Panc1 (cell line): ENCODE results near the gene B2M.

ENCODE experiments used
- POLR2AphosphoS5 ChIP-seq: IDR thresholded peaks from 2 replicates; pipeline ENCODE4 v1.6.1; 2012; ENCODE audit warnings: mild to moderate bottlenecking, low read depth, low read length, moderate library complexity
- TCF7L2 ChIP-seq: IDR thresholded peaks from 2 replicates; pipeline ENCODE4 v1.6.1; 2011; ENCODE audit warnings: mild to moderate bottlenecking, low read depth, low read length, inconsistent platforms
- TF ChIP-seq, protein P1 (sequence below): fragments of 450-650 bp; IDR thresholded peaks from 2 replicates; pipeline ENCODE4 v1.5.1; 2017; ENCODE audit warnings: mild to moderate bottlenecking
- TF ChIP-seq, protein P2 (sequence below), 2 experiments: IDR thresholded peaks; 2 replicates each; pipeline ENCODE4 v1.6.1; 2011 to 2012; ENCODE audit warnings: low read depth in 2 of 2, control low read depth in 1 of 2, low read length in 1 of 2, mild to moderate bottlenecking in 1 of 2, moderate library complexity in 1 of 2; ENCODE audit not compliant: insufficient read depth in 1 of 2

DNA sequence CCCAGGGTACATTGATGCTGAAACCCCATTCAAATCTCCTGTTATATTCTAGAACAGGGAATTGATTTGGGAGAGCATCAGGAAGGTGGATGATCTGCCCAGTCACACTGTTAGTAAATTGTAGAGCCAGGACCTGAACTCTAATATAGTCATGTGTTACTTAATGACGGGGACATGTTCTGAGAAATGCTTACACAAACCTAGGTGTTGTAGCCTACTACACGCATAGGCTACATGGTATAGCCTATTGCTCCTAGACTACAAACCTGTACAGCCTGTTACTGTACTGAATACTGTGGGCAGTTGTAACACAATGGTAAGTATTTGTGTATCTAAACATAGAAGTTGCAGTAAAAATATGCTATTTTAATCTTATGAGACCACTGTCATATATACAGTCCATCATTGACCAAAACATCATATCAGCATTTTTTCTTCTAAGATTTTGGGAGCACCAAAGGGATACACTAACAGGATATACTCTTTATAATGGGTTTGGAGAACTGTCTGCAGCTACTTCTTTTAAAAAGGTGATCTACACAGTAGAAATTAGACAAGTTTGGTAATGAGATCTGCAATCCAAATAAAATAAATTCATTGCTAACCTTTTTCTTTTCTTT lies 5.8 kb downstream of the B2M start:
- TF ChIP-seq TCF7L2 (no peak), POLR2AphosphoS5 (no peak)
- TF ChIP-seq, protein P1, sequence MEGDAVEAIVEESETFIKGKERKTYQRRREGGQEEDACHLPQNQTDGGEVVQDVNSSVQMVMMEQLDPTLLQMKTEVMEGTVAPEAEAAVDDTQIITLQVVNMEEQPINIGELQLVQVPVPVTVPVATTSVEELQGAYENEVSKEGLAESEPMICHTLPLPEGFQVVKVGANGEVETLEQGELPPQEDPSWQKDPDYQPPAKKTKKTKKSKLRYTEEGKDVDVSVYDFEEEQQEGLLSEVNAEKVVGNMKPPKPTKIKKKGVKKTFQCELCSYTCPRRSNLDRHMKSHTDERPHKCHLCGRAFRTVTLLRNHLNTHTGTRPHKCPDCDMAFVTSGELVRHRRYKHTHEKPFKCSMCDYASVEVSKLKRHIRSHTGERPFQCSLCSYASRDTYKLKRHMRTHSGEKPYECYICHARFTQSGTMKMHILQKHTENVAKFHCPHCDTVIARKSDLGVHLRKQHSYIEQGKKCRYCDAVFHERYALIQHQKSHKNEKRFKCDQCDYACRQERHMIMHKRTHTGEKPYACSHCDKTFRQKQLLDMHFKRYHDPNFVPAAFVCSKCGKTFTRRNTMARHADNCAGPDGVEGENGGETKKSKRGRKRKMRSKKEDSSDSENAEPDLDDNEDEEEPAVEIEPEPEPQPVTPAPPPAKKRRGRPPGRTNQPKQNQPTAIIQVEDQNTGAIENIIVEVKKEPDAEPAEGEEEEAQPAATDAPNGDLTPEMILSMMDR: no peak
- TF ChIP-seq, protein P2, sequence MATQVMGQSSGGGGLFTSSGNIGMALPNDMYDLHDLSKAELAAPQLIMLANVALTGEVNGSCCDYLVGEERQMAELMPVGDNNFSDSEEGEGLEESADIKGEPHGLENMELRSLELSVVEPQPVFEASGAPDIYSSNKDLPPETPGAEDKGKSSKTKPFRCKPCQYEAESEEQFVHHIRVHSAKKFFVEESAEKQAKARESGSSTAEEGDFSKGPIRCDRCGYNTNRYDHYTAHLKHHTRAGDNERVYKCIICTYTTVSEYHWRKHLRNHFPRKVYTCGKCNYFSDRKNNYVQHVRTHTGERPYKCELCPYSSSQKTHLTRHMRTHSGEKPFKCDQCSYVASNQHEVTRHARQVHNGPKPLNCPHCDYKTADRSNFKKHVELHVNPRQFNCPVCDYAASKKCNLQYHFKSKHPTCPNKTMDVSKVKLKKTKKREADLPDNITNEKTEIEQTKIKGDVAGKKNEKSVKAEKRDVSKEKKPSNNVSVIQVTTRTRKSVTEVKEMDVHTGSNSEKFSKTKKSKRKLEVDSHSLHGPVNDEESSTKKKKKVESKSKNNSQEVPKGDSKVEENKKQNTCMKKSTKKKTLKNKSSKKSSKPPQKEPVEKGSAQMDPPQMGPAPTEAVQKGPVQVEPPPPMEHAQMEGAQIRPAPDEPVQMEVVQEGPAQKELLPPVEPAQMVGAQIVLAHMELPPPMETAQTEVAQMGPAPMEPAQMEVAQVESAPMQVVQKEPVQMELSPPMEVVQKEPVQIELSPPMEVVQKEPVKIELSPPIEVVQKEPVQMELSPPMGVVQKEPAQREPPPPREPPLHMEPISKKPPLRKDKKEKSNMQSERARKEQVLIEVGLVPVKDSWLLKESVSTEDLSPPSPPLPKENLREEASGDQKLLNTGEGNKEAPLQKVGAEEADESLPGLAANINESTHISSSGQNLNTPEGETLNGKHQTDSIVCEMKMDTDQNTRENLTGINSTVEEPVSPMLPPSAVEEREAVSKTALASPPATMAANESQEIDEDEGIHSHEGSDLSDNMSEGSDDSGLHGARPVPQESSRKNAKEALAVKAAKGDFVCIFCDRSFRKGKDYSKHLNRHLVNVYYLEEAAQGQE (IDR thresholded peaks at IDR 0.05; ENCODE audit: insufficient read depth in 1 of 2, low read depth in 2 of 2, low read length in 1 of 2): no peak
